Astrocyte (in vitro differentiated cells and primary cell): ENCODE data around the gene FAAH. TPM values are rescaled to one million over a fixed set of nuclear protein-coding genes. Genes with fewer than 3 reads are reported as not detected.

Source experiments
- DNase-seq: peaks from one replicate; pipeline ENCODE4 v3.0.0-alpha.2; 2010; ENCODE audit warnings: low read depth
- FAIRE-seq: peaks from 2 replicates; lab custom pipeline; 2011; peaks lifted over from hg19 to GRCh38; lab: Jason Lieb, UNC
- H2AFZ ChIP-seq: 2 replicates; pipeline ENCODE4 v1.6.0; 2012; ENCODE audit warnings: low read depth, low read length, inconsistent platforms
- H3K27ac ChIP-seq: 2 replicates; pipeline ENCODE4 v1.5.1; 2011; ENCODE audit warnings: low read depth, low read length, inconsistent platforms
- H3K27me3 ChIP-seq: 2 replicates; pipeline ENCODE4 v1.6.0; 2011; ENCODE audit warnings: low read length, inconsistent platforms; ENCODE audit not compliant: insufficient read depth
- H3K36me3 ChIP-seq: 2 replicates; pipeline ENCODE4 v1.5.1; 2011; ENCODE audit warnings: low read length, inconsistent platforms; ENCODE audit not compliant: insufficient read depth
- H3K4me1 ChIP-seq: 2 replicates; pipeline ENCODE4 v1.5.1; 2011; ENCODE audit warnings: low read length, inconsistent platforms; ENCODE audit not compliant: insufficient read depth
- H3K4me2 ChIP-seq: 2 replicates; pipeline ENCODE4 v1.6.0; 2012; ENCODE audit warnings: low read length, inconsistent platforms
- H3K4me3 ChIP-seq: 2 replicates; pipeline ENCODE4 v1.5.1; 2011; ENCODE audit warnings: low read depth, mild to moderate bottlenecking, low read length, inconsistent platforms; ENCODE audit not compliant: insufficient read depth
- H3K79me2 ChIP-seq: 2 replicates; pipeline ENCODE4 v1.6.0; 2012; ENCODE audit warnings: mild to moderate bottlenecking, low read length, inconsistent platforms; ENCODE audit not compliant: insufficient read depth
- H3K9ac ChIP-seq: 2 replicates; pipeline ENCODE4 v1.6.0; 2012; ENCODE audit warnings: mild to moderate bottlenecking, low read length, inconsistent platforms
- H3K9me3 ChIP-seq: 2 replicates; pipeline ENCODE4 v1.5.1; 2012; ENCODE audit warnings: low read depth, mild to moderate bottlenecking, low read length, inconsistent platforms; ENCODE audit not compliant: insufficient read depth
- H4K20me1 ChIP-seq: 2 replicates; pipeline ENCODE4 v1.6.0; 2012; ENCODE audit warnings: low read length, inconsistent platforms; ENCODE audit not compliant: insufficient read depth
- H3K27ac Mint-ChIP-seq: one replicate; pipeline ENCODE4 v1.8.0; 2021; ENCODE audit warnings: mild to moderate bottlenecking, mixed read lengths; ENCODE audit not compliant: unreplicated experiment
- H3K27me3 Mint-ChIP-seq: one replicate; pipeline ENCODE4 v1.8.0; 2021; ENCODE audit warnings: low read depth, mixed read lengths; ENCODE audit not compliant: unreplicated experiment
- H3K36me3 Mint-ChIP-seq: one replicate; pipeline ENCODE4 v1.8.0; 2021; ENCODE audit warnings: low read depth, mixed read lengths; ENCODE audit not compliant: unreplicated experiment
- H3K4me1 Mint-ChIP-seq: one replicate; pipeline ENCODE4 v1.8.0; 2021; ENCODE audit warnings: low read depth, mixed read lengths; ENCODE audit not compliant: unreplicated experiment
- H3K4me3 Mint-ChIP-seq: one replicate; pipeline ENCODE4 v1.8.0; 2021; ENCODE audit warnings: mild to moderate bottlenecking, moderate library complexity, mixed read lengths; ENCODE audit not compliant: unreplicated experiment
- H3K9me3 Mint-ChIP-seq: one replicate; pipeline ENCODE4 v1.8.0; 2021; ENCODE audit warnings: mild to moderate bottlenecking, mixed read lengths; ENCODE audit not compliant: unreplicated experiment
- CTCF ChIP-seq: IDR thresholded peaks from 2 replicates; pipeline ENCODE4 v1.5.1; 2011; ENCODE audit warnings: low read depth, mild to moderate bottlenecking, inconsistent platforms, low read length, moderate library complexity; ENCODE audit not compliant: insufficient read depth
- EZH2 ChIP-seq: IDR thresholded peaks from 2 replicates; pipeline ENCODE4 v1.6.1; 2012; ENCODE audit warnings: mild to moderate bottlenecking, low read length, inconsistent platforms; ENCODE audit not compliant: insufficient read depth
- total RNA-seq: library from RNA; stranded (reverse); gene quantifications from 2 replicates; pipeline ENCODE4 v1.2.1, GENCODE V29; 2021

FAAH gene
- total RNA-seq, 1 donor from 2014 or later, result 1.9 TPM

- TF ChIP-seq CTCF (no peak), EZH2 (no peak)
- Histone ChIP-seq H3K9me3 (no peaks in the 10 kb centered on the region), H3K4me2 (no peak overlapping the region), H3K79me2 (no peaks in the 10 kb centered on the region), H3K27ac (no peak overlapping the region), H3K9ac (no peak overlapping the region), H3K4me1 (no peaks in the 10 kb centered on the region), H2AFZ (no peak overlapping the region), H3K36me3 (no peaks in the 10 kb centered on the region), H4K20me1 (no peaks in the 10 kb centered on the region), H3K4me3 (no peak overlapping the region), H3K27me3 (peaks cover 5% of the 10 kb centered on the region)
- FAIRE-seq (no peak), DNase-seq (no peak)
- Mint-ChIP-seq H3K4me1 (peaks cover 17% of the 10 kb centered on the region), H3K9me3 (peaks cover 8% of the 10 kb centered on the region), H3K27me3 (peaks cover 37% of the 10 kb centered on the region), H3K27ac (peak overlapping the region; percentile 38), H3K4me3 (no peak overlapping the region), H3K36me3 (peaks cover 7% of the 10 kb centered on the region)
These were observed 28.2 kb downstream of the FAAH start for GRCh38 chr1:46422261-46422871.

- peaks cover 9% of the 10 kb centered on the region for H3K9me3 Mint-ChIP-seq
These were observed 29.6 kb downstream of the FAAH start for GRCh38 chr1:46423574-46424240.

More at GRCh38 chr1:46423574-46424240, 29.6 kb downstream of the FAAH start:
- Histone ChIP-seq H3K36me3 (no peaks in the 10 kb centered on the region), H3K9me3 (no peaks in the 10 kb centered on the region), H3K27ac (no peak overlapping the region), H2AFZ (no peak overlapping the region), H3K4me3 (no peak overlapping the region), H3K4me2 (no peak overlapping the region), H4K20me1 (no peaks in the 10 kb centered on the region), H3K27me3 (peaks cover 5% of the 10 kb centered on the region), H3K9ac (no peak overlapping the region), H3K79me2 (no peaks in the 10 kb centered on the region), H3K4me1 (no peaks in the 10 kb centered on the region)
- H3K27ac Mint-ChIP-seq, result no peak overlapping the region
- DNase-seq (no peak), FAIRE-seq (no peak)
- H3K4me3 Mint-ChIP-seq, result no peak overlapping the region
- peaks cover 45% of the 10 kb centered on the region for H3K27me3 Mint-ChIP-seq
- H3K4me1 Mint-ChIP-seq, result peaks cover 17% of the 10 kb centered on the region
- TF ChIP-seq EZH2 (no peak), CTCF (no peak)
- peaks cover 5% of the 10 kb centered on the region for H3K36me3 Mint-ChIP-seq
